ENCODE results near the gene SPOPL.

DNA sequence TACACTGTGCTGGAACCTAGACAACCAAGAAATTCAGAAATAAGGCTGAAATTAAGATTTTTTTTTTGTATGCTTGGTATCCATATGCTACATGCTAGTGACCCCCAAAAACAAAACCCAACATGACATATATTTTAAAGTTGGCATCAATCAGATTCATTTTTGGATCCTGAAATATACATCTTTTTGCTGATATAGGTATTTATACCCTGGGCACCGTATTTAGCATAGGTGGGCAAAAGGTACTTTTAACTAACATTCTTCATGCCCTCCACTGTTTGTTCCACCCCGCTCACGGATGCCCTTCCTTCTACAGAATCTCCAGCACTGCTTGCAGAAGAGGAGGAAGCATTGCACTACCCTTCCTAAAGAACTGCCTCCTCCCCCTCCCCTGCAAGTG, 52.6 kb downstream of the SPOPL start:
- TF ChIP-seq, protein P1, sequence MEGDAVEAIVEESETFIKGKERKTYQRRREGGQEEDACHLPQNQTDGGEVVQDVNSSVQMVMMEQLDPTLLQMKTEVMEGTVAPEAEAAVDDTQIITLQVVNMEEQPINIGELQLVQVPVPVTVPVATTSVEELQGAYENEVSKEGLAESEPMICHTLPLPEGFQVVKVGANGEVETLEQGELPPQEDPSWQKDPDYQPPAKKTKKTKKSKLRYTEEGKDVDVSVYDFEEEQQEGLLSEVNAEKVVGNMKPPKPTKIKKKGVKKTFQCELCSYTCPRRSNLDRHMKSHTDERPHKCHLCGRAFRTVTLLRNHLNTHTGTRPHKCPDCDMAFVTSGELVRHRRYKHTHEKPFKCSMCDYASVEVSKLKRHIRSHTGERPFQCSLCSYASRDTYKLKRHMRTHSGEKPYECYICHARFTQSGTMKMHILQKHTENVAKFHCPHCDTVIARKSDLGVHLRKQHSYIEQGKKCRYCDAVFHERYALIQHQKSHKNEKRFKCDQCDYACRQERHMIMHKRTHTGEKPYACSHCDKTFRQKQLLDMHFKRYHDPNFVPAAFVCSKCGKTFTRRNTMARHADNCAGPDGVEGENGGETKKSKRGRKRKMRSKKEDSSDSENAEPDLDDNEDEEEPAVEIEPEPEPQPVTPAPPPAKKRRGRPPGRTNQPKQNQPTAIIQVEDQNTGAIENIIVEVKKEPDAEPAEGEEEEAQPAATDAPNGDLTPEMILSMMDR (IDR thresholded peaks at IDR 0.05): no peak
- TF ChIP-seq, protein P2, sequence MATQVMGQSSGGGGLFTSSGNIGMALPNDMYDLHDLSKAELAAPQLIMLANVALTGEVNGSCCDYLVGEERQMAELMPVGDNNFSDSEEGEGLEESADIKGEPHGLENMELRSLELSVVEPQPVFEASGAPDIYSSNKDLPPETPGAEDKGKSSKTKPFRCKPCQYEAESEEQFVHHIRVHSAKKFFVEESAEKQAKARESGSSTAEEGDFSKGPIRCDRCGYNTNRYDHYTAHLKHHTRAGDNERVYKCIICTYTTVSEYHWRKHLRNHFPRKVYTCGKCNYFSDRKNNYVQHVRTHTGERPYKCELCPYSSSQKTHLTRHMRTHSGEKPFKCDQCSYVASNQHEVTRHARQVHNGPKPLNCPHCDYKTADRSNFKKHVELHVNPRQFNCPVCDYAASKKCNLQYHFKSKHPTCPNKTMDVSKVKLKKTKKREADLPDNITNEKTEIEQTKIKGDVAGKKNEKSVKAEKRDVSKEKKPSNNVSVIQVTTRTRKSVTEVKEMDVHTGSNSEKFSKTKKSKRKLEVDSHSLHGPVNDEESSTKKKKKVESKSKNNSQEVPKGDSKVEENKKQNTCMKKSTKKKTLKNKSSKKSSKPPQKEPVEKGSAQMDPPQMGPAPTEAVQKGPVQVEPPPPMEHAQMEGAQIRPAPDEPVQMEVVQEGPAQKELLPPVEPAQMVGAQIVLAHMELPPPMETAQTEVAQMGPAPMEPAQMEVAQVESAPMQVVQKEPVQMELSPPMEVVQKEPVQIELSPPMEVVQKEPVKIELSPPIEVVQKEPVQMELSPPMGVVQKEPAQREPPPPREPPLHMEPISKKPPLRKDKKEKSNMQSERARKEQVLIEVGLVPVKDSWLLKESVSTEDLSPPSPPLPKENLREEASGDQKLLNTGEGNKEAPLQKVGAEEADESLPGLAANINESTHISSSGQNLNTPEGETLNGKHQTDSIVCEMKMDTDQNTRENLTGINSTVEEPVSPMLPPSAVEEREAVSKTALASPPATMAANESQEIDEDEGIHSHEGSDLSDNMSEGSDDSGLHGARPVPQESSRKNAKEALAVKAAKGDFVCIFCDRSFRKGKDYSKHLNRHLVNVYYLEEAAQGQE (IDR thresholded peaks at IDR 0.05): no peak
- TF ChIP-seq CEBPB (IDR thresholded peaks at IDR 0.05) (no peak), MYC (IDR thresholded peaks at IDR 0.05; ENCODE audit: borderline replicate concordance, low read length) (no peak), MAZ (IDR thresholded peaks at IDR 0.05; ENCODE audit: borderline replicate concordance, low read depth, low read length) (no peak), RAD21 (conservative IDR thresholded peaks at IDR 0.05 in 1 of 2, IDR thresholded peaks at IDR 0.05 in 1 of 2) (no peak), SMC3 (IDR thresholded peaks at IDR 0.05) (no peak), POLR2A (IDR thresholded peaks at IDR 0.05; ENCODE audit: low read length) (no peak), ZNF302 (CRISPR knock-in tag; IDR thresholded peaks at IDR 0.05) (no peak)
